Chondrocyte (in vitro differentiated cells): Measurements from ENCODE around the gene PEX16. TPM values are rescaled to one million over a fixed set of nuclear protein-coding genes. Genes with fewer than 3 reads are reported as not detected.

Source experiments
- DNase-seq: peaks from one replicate; pipeline ENCODE4 v3.0.0; 2021; ENCODE audit warnings: mixed read lengths, low spot score
- H3K27ac Mint-ChIP-seq: one replicate; pipeline ENCODE4 v1.8.0; 2021; ENCODE audit warnings: mild to moderate bottlenecking, moderate library complexity, mixed read lengths; ENCODE audit not compliant: unreplicated experiment
- H3K27me3 Mint-ChIP-seq: 2 replicates; pipeline ENCODE4 v1.8.0; 2021; ENCODE audit warnings: low read depth, mixed read lengths
- H3K36me3 Mint-ChIP-seq: 2 replicates; pipeline ENCODE4 v1.8.0; 2021; ENCODE audit warnings: low read depth, mixed read lengths
- H3K4me1 Mint-ChIP-seq: 2 replicates; pipeline ENCODE4 v1.8.0; 2021; ENCODE audit warnings: low read depth, mild to moderate bottlenecking, mixed read lengths
- H3K4me3 Mint-ChIP-seq: one replicate; pipeline ENCODE4 v1.8.0; 2021; ENCODE audit warnings: mild to moderate bottlenecking, moderate library complexity, mixed read lengths; ENCODE audit not compliant: unreplicated experiment
- H3K9me3 Mint-ChIP-seq: 2 replicates; pipeline ENCODE4 v1.8.0; 2021; ENCODE audit warnings: low read depth, mixed read lengths
- total RNA-seq: library from RNA; stranded (reverse); gene quantifications from 3 replicates; pipeline ENCODE4 v1.2.1, GENCODE V29; 2021
- TF ChIP-seq, protein P1 (sequence below): fragments of 200-600 bp; sonication (generic); IDR thresholded peaks from 2 replicates; pipeline ENCODE4 v1.5.0; 2021; ENCODE audit warnings: antibody characterized with exemption, mild to moderate bottlenecking, moderate library complexity

PEX16 gene
- total RNA-seq, 1 donor from 2014 or later, result 17.5 TPM

DNA sequence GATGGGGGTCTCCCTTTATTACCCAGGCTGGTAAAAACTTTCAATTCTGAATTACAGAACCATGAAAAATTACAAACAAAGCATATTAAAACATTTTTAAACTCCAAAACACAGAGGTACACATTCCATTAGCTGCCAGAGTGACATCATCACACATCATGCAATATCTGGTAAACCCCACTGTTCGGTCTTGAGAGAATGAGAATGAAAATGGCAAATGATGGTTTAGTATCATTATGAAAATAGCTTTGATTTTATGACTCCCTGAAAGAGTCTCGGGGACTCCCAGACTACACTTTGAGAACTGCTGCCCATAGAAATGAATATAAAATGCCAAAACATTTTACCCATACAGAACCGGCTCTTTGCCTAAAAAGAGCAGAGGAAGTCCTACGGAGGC lies 23.6 kb upstream of the PEX16 start:
- Mint-ChIP-seq H3K4me3 (no peak overlapping the region), H3K4me1 (no peaks in the 10 kb centered on the region), H3K9me3 (no peaks in the 10 kb centered on the region), H3K27ac (no peak overlapping the region), H3K36me3 (peaks cover 28% of the 10 kb centered on the region), H3K27me3 (no peaks in the 10 kb centered on the region)
- TF ChIP-seq, protein P1, sequence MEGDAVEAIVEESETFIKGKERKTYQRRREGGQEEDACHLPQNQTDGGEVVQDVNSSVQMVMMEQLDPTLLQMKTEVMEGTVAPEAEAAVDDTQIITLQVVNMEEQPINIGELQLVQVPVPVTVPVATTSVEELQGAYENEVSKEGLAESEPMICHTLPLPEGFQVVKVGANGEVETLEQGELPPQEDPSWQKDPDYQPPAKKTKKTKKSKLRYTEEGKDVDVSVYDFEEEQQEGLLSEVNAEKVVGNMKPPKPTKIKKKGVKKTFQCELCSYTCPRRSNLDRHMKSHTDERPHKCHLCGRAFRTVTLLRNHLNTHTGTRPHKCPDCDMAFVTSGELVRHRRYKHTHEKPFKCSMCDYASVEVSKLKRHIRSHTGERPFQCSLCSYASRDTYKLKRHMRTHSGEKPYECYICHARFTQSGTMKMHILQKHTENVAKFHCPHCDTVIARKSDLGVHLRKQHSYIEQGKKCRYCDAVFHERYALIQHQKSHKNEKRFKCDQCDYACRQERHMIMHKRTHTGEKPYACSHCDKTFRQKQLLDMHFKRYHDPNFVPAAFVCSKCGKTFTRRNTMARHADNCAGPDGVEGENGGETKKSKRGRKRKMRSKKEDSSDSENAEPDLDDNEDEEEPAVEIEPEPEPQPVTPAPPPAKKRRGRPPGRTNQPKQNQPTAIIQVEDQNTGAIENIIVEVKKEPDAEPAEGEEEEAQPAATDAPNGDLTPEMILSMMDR, result no peak
- no peak for DNase-seq

DNA sequence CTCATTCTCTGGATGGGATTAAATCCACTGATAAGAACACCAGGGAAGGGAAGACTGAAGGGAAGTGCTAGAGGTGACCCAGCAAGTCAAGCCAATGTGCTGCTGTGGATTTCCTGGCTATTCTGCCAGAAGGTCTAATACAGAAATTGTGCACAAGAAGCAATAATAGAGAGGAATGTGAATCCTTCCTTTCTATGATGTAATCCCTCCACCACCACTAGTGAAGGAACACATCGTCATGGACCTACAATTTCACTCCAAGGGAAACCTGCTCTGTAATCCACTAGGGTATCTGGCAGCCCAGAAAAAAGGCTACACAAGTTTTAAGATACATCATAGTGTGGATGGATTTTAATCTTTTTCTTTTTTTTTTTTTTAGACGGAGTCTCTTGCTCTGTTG lies 22.2 kb upstream of the PEX16 start:
- Mint-ChIP-seq H3K27ac (no peak overlapping the region), H3K36me3 (peaks cover 17% of the 10 kb centered on the region), H3K4me1 (no peaks in the 10 kb centered on the region), H3K9me3 (no peaks in the 10 kb centered on the region), H3K4me3 (no peak overlapping the region), H3K27me3 (no peaks in the 10 kb centered on the region)
- DNase-seq, result no peak
- TF ChIP-seq, protein P1, result no peak

DNA sequence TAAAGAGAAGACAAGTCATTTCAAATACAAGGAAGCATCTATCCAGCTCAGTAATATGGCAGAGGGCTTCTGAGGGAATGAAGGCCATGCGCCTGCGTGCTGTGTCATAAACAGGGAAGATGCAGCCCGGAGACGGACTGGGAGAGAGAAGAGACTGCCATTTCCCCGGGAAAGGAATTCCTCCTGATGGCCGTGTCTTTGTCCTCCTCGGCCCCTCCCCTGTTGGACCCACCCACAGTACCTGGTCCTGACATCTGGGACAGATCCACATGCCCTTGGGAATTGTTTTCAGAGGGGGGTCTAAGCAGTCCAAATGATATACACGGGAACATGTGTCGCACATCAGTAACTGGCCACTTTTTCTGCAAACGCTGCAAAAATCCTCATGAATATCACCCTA lies 20.2 kb upstream of the PEX16 start:
- no peaks in the 10 kb centered on the region for H3K4me1 Mint-ChIP-seq
- H3K27ac Mint-ChIP-seq, result no peak overlapping the region
- H3K27me3 Mint-ChIP-seq, result no peaks in the 10 kb centered on the region
- no peaks in the 10 kb centered on the region for H3K9me3 Mint-ChIP-seq
- peaks cover 16% of the 10 kb centered on the region for H3K36me3 Mint-ChIP-seq
- no peak overlapping the region for H3K4me3 Mint-ChIP-seq
- no peak for DNase-seq
- TF ChIP-seq, protein P1, result no peak

DNA sequence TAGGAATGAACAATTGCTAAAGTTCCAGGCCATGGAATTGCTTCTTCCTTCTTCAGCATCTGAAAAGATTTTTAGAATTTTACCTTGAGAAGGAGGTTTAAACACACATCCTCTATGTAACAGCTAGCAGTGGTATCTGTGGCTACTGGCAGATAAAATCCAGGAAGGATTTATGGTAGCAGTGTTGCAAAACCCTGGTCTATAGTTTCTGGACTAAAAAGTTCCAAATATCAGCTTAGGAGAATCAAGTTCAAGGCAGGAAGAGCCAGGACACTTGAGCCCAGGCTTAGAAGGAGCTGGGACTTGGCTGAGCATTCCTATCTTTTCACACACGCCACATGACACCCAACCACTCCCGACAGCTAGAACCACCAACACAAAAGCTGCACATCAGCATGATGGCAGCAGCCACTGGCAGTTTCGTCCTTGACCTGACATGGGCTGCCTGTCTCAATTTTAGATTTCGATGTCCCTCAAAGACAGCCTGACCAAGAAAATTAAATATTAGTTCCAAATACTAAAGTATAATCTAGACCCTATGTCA lies 18.9 kb upstream of the PEX16 start:
- no peaks in the 10 kb centered on the region for H3K4me1 Mint-ChIP-seq
- H3K9me3 Mint-ChIP-seq, result no peaks in the 10 kb centered on the region
- H3K36me3 Mint-ChIP-seq, result peaks cover 17% of the 10 kb centered on the region
- TF ChIP-seq, protein P1, result no peak
- no peak overlapping the region for H3K4me3 Mint-ChIP-seq
- no peak for DNase-seq
- H3K27me3 Mint-ChIP-seq, result no peaks in the 10 kb centered on the region
- H3K27ac Mint-ChIP-seq, result no peak overlapping the region

DNA sequence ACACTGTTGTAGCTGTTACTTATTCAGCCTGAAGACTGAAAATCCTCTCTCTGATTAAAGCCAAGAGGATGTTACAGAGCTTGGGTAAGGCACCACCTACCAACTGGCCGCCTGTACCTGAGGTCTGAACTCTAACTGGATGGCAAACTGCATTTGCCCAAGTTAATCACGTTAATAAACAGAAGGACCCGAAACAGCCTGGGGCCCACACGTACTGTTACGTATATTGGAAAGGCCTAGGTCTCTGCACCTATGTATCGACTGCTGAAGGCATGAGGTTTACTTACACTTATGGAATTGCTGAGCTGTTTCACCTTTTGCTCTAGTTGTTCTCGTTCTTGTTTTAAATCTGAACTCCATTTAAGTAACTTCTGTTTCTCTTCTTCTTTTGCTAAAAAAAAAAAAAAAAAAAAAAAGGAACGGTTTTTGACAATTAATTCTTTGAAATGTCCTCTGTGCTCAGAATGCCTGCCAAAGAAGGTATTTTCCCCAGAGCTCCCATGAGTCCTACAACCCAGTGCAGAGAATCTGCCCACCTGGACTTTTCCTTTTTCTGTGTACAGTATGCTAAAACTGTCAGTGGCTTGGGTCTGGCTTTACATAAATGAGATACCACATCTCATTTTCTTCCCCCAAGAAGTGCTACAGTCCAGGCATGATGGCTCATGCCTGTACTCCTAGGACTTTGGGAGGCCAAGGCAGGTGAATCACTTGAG lies 17.8 kb upstream of the PEX16 start:
- TF ChIP-seq, protein P1, result no peak
- H3K36me3 Mint-ChIP-seq, result peaks cover 15% of the 10 kb centered on the region

More for the DNA sequence above, 17.8 kb upstream of the PEX16 start:
- Mint-ChIP-seq H3K9me3 (no peaks in the 10 kb centered on the region), H3K4me3 (no peak overlapping the region), H3K27me3 (no peaks in the 10 kb centered on the region), H3K27ac (no peak overlapping the region), H3K4me1 (no peaks in the 10 kb centered on the region)
- no peak for DNase-seq
